Measurements from ENCODE around the gene IQSEC3. TPM values are rescaled to one million over a fixed set of nuclear protein-coding genes. Genes with fewer than 3 reads are reported as not detected.

IQSEC3 gene
- total RNA-seq, 1 experiment from 2014 or later: not detected

GRCh38 chr12:208813-209212 lies 142.2 kb downstream of the IQSEC3 start:
- POLR2A ChIA-PET: no interaction called here
- no peak for ATAC-seq
- intact Hi-C loops (cut with micrococcal nuclease; ENCODE audit: unreplicated experiment): no loop called here
- Histone ChIP-seq H3K27me3 (ENCODE audit: control insufficient read depth, insufficient read depth, low read length) (no peaks in the 10 kb centered on the region), H3K27ac (ENCODE audit: low read length) (no peak overlapping the region), H3K36me3 (ENCODE audit: control insufficient read depth, insufficient read depth, low read length) (no peaks in the 10 kb centered on the region), H3K4me1 (ENCODE audit: control insufficient read depth, insufficient read depth, low read length) (peaks cover 7% of the 10 kb centered on the region), H3K4me3 (ENCODE audit: low read depth in 2 of 2, low read length in 2 of 2) (no peak overlapping the region), H3K9me3 (ENCODE audit: control insufficient read depth, insufficient read depth, low read depth, low read length) (no peaks in the 10 kb centered on the region)
- BruUV-seq (replicated peaks): no TSS peak
- CTCF ChIA-PET: no interaction called here
- no peak for DNase-seq (ENCODE audit: low read depth, low spot score)
- TF ChIP-seq TCF7L2 (IDR thresholded peaks at IDR 0.05; ENCODE audit: low read depth, low read length) (no peak), SIN3A (IDR thresholded peaks at IDR 0.05; ENCODE audit: borderline replicate concordance, insufficient read depth, low read depth, low read length) (no peak), POLR2AphosphoS5 (IDR thresholded peaks at IDR 0.05; ENCODE audit: low read depth, low read length) (no peak), CTCF (IDR thresholded peaks at IDR 0.05) (no peak), REST (IDR thresholded peaks at IDR 0.05; ENCODE audit: insufficient read depth in 1 of 2, low read depth in 2 of 2, low read length in 1 of 2) (no peak)
- in situ Hi-C loops (cut with HindIII; ENCODE audit: low pct_unique_long_range_greater_than_20kb, low sequenced_read_pairs): no loop called here

GRCh38 chr12:209246-209645 lies 142.7 kb downstream of the IQSEC3 start:
- TF ChIP-seq TCF7L2 (IDR thresholded peaks at IDR 0.05; ENCODE audit: low read depth, low read length) (no peak), SIN3A (IDR thresholded peaks at IDR 0.05; ENCODE audit: borderline replicate concordance, insufficient read depth, low read depth, low read length) (no peak), CTCF (IDR thresholded peaks at IDR 0.05) (no peak), POLR2AphosphoS5 (IDR thresholded peaks at IDR 0.05; ENCODE audit: low read depth, low read length) (no peak), REST (IDR thresholded peaks at IDR 0.05; ENCODE audit: insufficient read depth in 1 of 2, low read depth in 2 of 2, low read length in 1 of 2) (no peak)
- intact Hi-C loops (cut with micrococcal nuclease; ENCODE audit: unreplicated experiment): no loop called here
- H3K4me3 ChIP-seq (ENCODE audit: low read depth in 2 of 2, low read length in 2 of 2): no peak overlapping the region
- in situ Hi-C loops (cut with HindIII; ENCODE audit: low pct_unique_long_range_greater_than_20kb, low sequenced_read_pairs): no loop called here
- no peak overlapping the region for H3K27ac ChIP-seq (ENCODE audit: low read length)
- ChIA-PET CTCF (no interaction called here), POLR2A (no interaction called here)
- no peaks in the 10 kb centered on the region for H3K9me3 ChIP-seq (ENCODE audit: control insufficient read depth, insufficient read depth, low read depth, low read length)
- peaks cover 7% of the 10 kb centered on the region for H3K4me1 ChIP-seq (ENCODE audit: control insufficient read depth, insufficient read depth, low read length)
- ATAC-seq (no peak), DNase-seq (ENCODE audit: low read depth, low spot score) (no peak)
- BruUV-seq (replicated peaks): no TSS peak
- no peaks in the 10 kb centered on the region for H3K27me3 ChIP-seq (ENCODE audit: control insufficient read depth, insufficient read depth, low read length)
- no peaks in the 10 kb centered on the region for H3K36me3 ChIP-seq (ENCODE audit: control insufficient read depth, insufficient read depth, low read length)
